Transverse colon (tissue), 4 donors: ENCODE results near the gene PSORS1C1. TPM values are rescaled to one million over a fixed set of nuclear protein-coding genes. Genes with fewer than 3 reads are reported as not detected.
"Not testable (repeated sequence)": the region's sequence is repeated elsewhere in the genome, so short reads cannot be mapped to it uniquely, and the experiment has no call there.

ENCODE experiments used
- DNase-seq: peaks from one replicate; pipeline ENCODE4 v3.0.0-alpha.2; 2019
- H3K27ac ChIP-seq, 4 donors: fragments of 200-600 bp; sonication (generic); 2 replicates each; pipeline ENCODE4 v1.5.1; 2016 to 2018; ENCODE audit warnings: inconsistent platforms in 4 of 4
- H3K27me3 ChIP-seq: fragments of 200-600 bp; sonication (generic); 2 replicates; pipeline ENCODE4 v1.5.1; 2017; ENCODE audit warnings: inconsistent platforms
- H3K36me3 ChIP-seq, 4 donors: fragments of 200-600 bp; sonication (generic); 2 replicates each; pipeline ENCODE4 v1.5.1; 2017 to 2019; ENCODE audit warnings: inconsistent platforms in 4 of 4
- H3K4me1 ChIP-seq, 4 donors: fragments of 200-600 bp; sonication (generic); 2 replicates each; pipeline ENCODE4 v1.5.1; 2017 to 2020; ENCODE audit warnings: inconsistent platforms in 4 of 4
- H3K4me3 ChIP-seq, 4 donors: fragments of 200-600 bp; sonication (generic); 1 replicate in 1 of 4; 2 replicates in 3 of 4; pipeline versions ENCODE4 v1.5.1 to v1.6.1; 2017 to 2019; ENCODE audit warnings: inconsistent platforms in 4 of 4
- H3K9me3 ChIP-seq, 2 donors: fragments of 200-600 bp; sonication (generic); 2 replicates each; pipeline ENCODE4 v1.5.1; 2017 to 2019; ENCODE audit warnings: inconsistent platforms in 2 of 2
- CTCF ChIP-seq, 5 experiments: fragments of 200-600 bp in 3 of 5; fragments of 450-650 bp in 2 of 5; sonication (generic) in 3 of 5; IDR thresholded peaks; 1 replicate in 2 of 5; 2 replicates in 3 of 5; pipeline ENCODE4 v1.5.1; 2016 to 2017; ENCODE audit warnings: antibody characterized with exemption in 5 of 5, inconsistent platforms in 3 of 5, mild to moderate bottlenecking in 2 of 5, moderate library complexity in 1 of 5
- EP300 ChIP-seq: sonication (generic); formaldehyde crosslinking; IDR thresholded peaks from one replicate; pipeline ENCODE4 v1.6.1; 2017; ENCODE audit warnings: antibody characterized with exemption, low read depth
- POLR2A ChIP-seq: fragments of 450-650 bp; IDR thresholded peaks from one replicate; pipeline ENCODE4 v1.6.1; 2016; ENCODE audit warnings: antibody characterized with exemption, mild to moderate bottlenecking, moderate library complexity
- POLR2AphosphoS5 ChIP-seq, 3 donors: sonication (generic); formaldehyde crosslinking; IDR thresholded peaks; one replicate each; pipeline ENCODE4 v1.6.1; 2016; ENCODE audit warnings: antibody characterized with exemption in 3 of 3
- WGBS, 2 donors: methylation state at CpG; one replicate each; pipeline ENCODE4 v1.1.5; 2018; ENCODE audit warnings: low coverage in 1 of 2; 5-methylcytosine and 5-hydroxymethylcytosine counted together
- in situ Hi-C, 4 donors: fragments of 200-750 bp; cut with MboI; loops; one replicate each; pipeline versions ENCODE4 v1.15.0 to v1.15.1; 2017; ENCODE audit warnings: low sequenced_read_pairs in 3 of 4, low pct_ligation_motif_present in 1 of 4, low pct_unique_long_range_greater_than_20kb in 1 of 4
- intact Hi-C: fragments of 100-400 bp; cut with DNase I; formaldehyde crosslinking; loops from one replicate; pipeline ENCODE4 v1.15.1; 2023; ENCODE audit warnings: low total_unique reads
- total RNA-seq, 4 donors: library from RNA; depleted of rRNA; stranded (reverse); fragments of >200 nt; gene quantifications; one replicate each; pipeline ENCODE4 v1.1.0, GENCODE V29; 2016

The PSORS1C1 gene
- total RNA-seq, 4 donors from 2014 or later = 8.8 to 19.0 (median 13.4) TPM

- in situ Hi-C loops (no loop called here), intact Hi-C loops (no loop called here)
- no peaks in the 10 kb centered on the region for H3K4me1 ChIP-seq
- H3K27me3 ChIP-seq = no peaks in the 10 kb centered on the region
- TF ChIP-seq EP300 (no peak), POLR2A (no peak), POLR2AphosphoS5 (IDR thresholded peaks at IDR 0.05) (no peak), CTCF (IDR thresholded peaks at IDR 0.05) (no peak)
- no peaks in the 10 kb centered on the region for H3K36me3 ChIP-seq
- no peak overlapping the region for H3K27ac ChIP-seq
- H3K9me3 ChIP-seq = no peaks in the 10 kb centered on the region
- no peak overlapping the region for H3K4me3 ChIP-seq
- DNase-seq = no peak
- 74 to 90% methylated on average over 3 of the region's 3 CpGs for WGBS, 2 donors
Measured at GRCh38 chr6:31168606-31169005, 54.0 kb downstream of the PSORS1C1 start.

- in situ Hi-C loops = no loop called here
- H3K27ac ChIP-seq = no peak overlapping the region
- H3K4me3 ChIP-seq = no peak overlapping the region
- no peaks in the 10 kb centered on the region for H3K4me1 ChIP-seq
- WGBS, 2 donors = 80 to 100% methylated on average over 1 to 10 of the region's 10 CpGs
- H3K36me3 ChIP-seq = no peaks in the 10 kb centered on the region
- intact Hi-C loops = no loop called here
- TF ChIP-seq POLR2A = no peak
- TF ChIP-seq EP300 = no peak
- no peak for TF ChIP-seq POLR2AphosphoS5 (IDR thresholded peaks at IDR 0.05)
- TF ChIP-seq CTCF (IDR thresholded peaks at IDR 0.05) = no peak
- H3K27me3 ChIP-seq = no peaks in the 10 kb centered on the region
- DNase-seq = no peak
- no peaks in the 10 kb centered on the region for H3K9me3 ChIP-seq
Measured at GRCh38 chr6:31169123-31169857, 54.7 kb downstream of the PSORS1C1 start.

GRCh38 chr6:31169858-31170599 lies 55.4 kb downstream of the PSORS1C1 start:
- H3K27me3 ChIP-seq, intact Hi-C loops, H3K4me3 ChIP-seq, H3K9me3 ChIP-seq, H3K4me1 ChIP-seq, DNase-seq, in situ Hi-C loops, H3K27ac ChIP-seq, H3K36me3 ChIP-seq: not testable (repeated sequence)
- WGBS, 2 donors = 85% methylated on average over 23 of the region's 23 CpGs; no CpG with 5 or more reads in 1 of the 2 donors

- H3K27ac ChIP-seq = no peak within 1 kb of the TSS
- H3K9me3 ChIP-seq = no peaks in the 10 kb centered on the region
- in situ Hi-C loops (no loop called here), intact Hi-C loops (no loop called here)
- H3K4me1 ChIP-seq = no peaks in the 10 kb centered on the region
- TF ChIP-seq POLR2A = no peak
- no peak for TF ChIP-seq POLR2AphosphoS5 (IDR thresholded peaks at IDR 0.05)
- WGBS, 2 donors = 80 to 83% methylated on average over 3 to 9 of the region's 9 CpGs
- no peak for DNase-seq
- H3K4me3 ChIP-seq = no peak within 1 kb of the TSS
- H3K36me3 ChIP-seq = no peaks in the 10 kb centered on the region
- no peaks in the 10 kb centered on the region for H3K27me3 ChIP-seq
Measured at GRCh38 chr6:31170600-31170881, 55.9 kb downstream of the PSORS1C1 start, which contains the start of gene POU5F1. POU5F1 (minus strand) TSS chr6:31170682; CDS start chr6:31170620, 62 bp downstream.

GRCh38 chr6:31170987-31171671 lies 56.5 kb downstream of the PSORS1C1 start:
- no peaks in the 10 kb centered on the region for H3K27me3 ChIP-seq
- H3K27ac ChIP-seq = no peak overlapping the region
- TF ChIP-seq POLR2AphosphoS5 (IDR thresholded peaks at IDR 0.05) (no peak), EP300 (no peak), POLR2A (no peak), CTCF (IDR thresholded peaks at IDR 0.05) (no peak)
- intact Hi-C loops (no loop called here), in situ Hi-C loops (no loop called here)
- H3K9me3 ChIP-seq = no peaks in the 10 kb centered on the region
- H3K4me1 ChIP-seq = no peaks in the 10 kb centered on the region
- no peaks in the 10 kb centered on the region for H3K36me3 ChIP-seq
- DNase-seq = no peak
- WGBS, 2 donors = 87 to 100% methylated on average over 1 to 10 of the region's 10 CpGs
- no peak overlapping the region for H3K4me3 ChIP-seq
